Endothelial cell (in vitro differentiated cells): ENCODE measurements around the gene CHST1. TPM values are rescaled to one million over a fixed set of nuclear protein-coding genes. Genes with fewer than 3 reads are reported as not detected.

ENCODE experiments used
- DNase-seq: peaks from one replicate; pipeline ENCODE4 v3.0.0; 2021; ENCODE audit warnings: low spot score
- H3K27ac Mint-ChIP-seq: one replicate; pipeline ENCODE4 v1.8.0; 2021; ENCODE audit warnings: mixed read lengths, inconsistent platforms; ENCODE audit not compliant: unreplicated experiment
- H3K27me3 Mint-ChIP-seq: one replicate; pipeline ENCODE4 v1.8.0; 2021; ENCODE audit warnings: mild to moderate bottlenecking, moderate library complexity, mixed read lengths, inconsistent platforms; ENCODE audit not compliant: unreplicated experiment
- H3K36me3 Mint-ChIP-seq: one replicate; pipeline ENCODE4 v1.8.0; 2021; ENCODE audit warnings: mild to moderate bottlenecking, low read depth, mixed read lengths, inconsistent platforms; ENCODE audit not compliant: unreplicated experiment
- H3K4me1 Mint-ChIP-seq: one replicate; pipeline ENCODE4 v1.8.0; 2021; ENCODE audit warnings: mild to moderate bottlenecking, mixed read lengths, inconsistent platforms; ENCODE audit not compliant: unreplicated experiment
- H3K4me3 Mint-ChIP-seq: one replicate; pipeline ENCODE4 v1.8.0; 2021; ENCODE audit warnings: mild to moderate bottlenecking, mixed read lengths, inconsistent platforms; ENCODE audit not compliant: unreplicated experiment
- H3K9me3 Mint-ChIP-seq: one replicate; pipeline ENCODE4 v1.8.0; 2021; ENCODE audit warnings: mixed read lengths, inconsistent platforms; ENCODE audit not compliant: unreplicated experiment
- CTCF ChIP-seq: fragments of 200-600 bp; sonication (generic); IDR thresholded peaks from one replicate; pipeline ENCODE4 v1.5.0; 2021; ENCODE audit warnings: antibody characterized with exemption; ENCODE audit not compliant: unreplicated experiment
- long read RNA-seq: library from polyadenylated mRNA; unstranded; transcript quantifications from one replicate; pipeline ENCODE4 v2.0.0, GENCODE V29; 2020; ENCODE audit not compliant: unreplicated experiment
- total RNA-seq: library from RNA; stranded (reverse); fragmentation: NEBNext Ultra II Directional; extraction: Animal tissue kit (Norgen Biotek cat#: 25700); gene quantifications from one replicate; pipeline ENCODE4 v1.2.1, GENCODE V29; 2021; ENCODE audit not compliant: unreplicated experiment

CHST1 gene
- 275 TPM for total RNA-seq
- long read RNA-seq, transcript CHST1-201 (4 exons, 2,718 nt): major isoform, 15 of 30 reads
- long read RNA-seq, partial matches to known transcripts: 1 of 30 reads
- long read RNA-seq, other reads (novel, unspliced or antisense): 14 of 30 reads

GRCh38 chr11:45665206-45665932 lies at the start of gene CHST1:
CHST1 (minus strand) TSS chr11:45665622; CDS start chr11:45650923, 14,699 bp downstream.
- no peak for TF ChIP-seq CTCF

GRCh38 chr11:45713573-45713972 lies 48.2 kb upstream of the CHST1 start:
- H3K27me3 Mint-ChIP-seq: peaks cover 1% of the 10 kb centered on the region
- no peak for TF ChIP-seq CTCF
- no peak overlapping the region for H3K4me3 Mint-ChIP-seq
- no peak overlapping the region for H3K27ac Mint-ChIP-seq
- no peaks in the 10 kb centered on the region for H3K9me3 Mint-ChIP-seq
- DNase-seq: no peak
- H3K36me3 Mint-ChIP-seq: no peaks in the 10 kb centered on the region
- peaks cover 28% of the 10 kb centered on the region for H3K4me1 Mint-ChIP-seq

More at GRCh38 chr11:45665206-45665932, at the start of gene CHST1:
- Mint-ChIP-seq H3K9me3 (no peaks in the 10 kb centered on the region), H3K4me1 (peaks cover 44% of the 10 kb centered on the region), H3K4me3 (peak within 1 kb of the TSS; percentile 91), H3K27me3 (peaks cover 26% of the 10 kb centered on the region), H3K36me3 (peaks cover 16% of the 10 kb centered on the region), H3K27ac (no peak within 1 kb of the TSS)
- DNase-seq: peak; percentile 44

GRCh38 chr11:45710561-45710960 lies 45.1 kb upstream of the CHST1 start:
- no peak for DNase-seq
- H3K36me3 Mint-ChIP-seq: no peaks in the 10 kb centered on the region
- no peaks in the 10 kb centered on the region for H3K9me3 Mint-ChIP-seq
- peaks cover 3% of the 10 kb centered on the region for H3K27me3 Mint-ChIP-seq
- peaks cover 29% of the 10 kb centered on the region for H3K4me1 Mint-ChIP-seq
- no peak overlapping the region for H3K27ac Mint-ChIP-seq
- no peak overlapping the region for H3K4me3 Mint-ChIP-seq
- no peak for TF ChIP-seq CTCF

GRCh38 chr11:45708887-45709663 lies 43.7 kb upstream of the CHST1 start:
- Mint-ChIP-seq H3K27ac (no peak overlapping the region), H3K36me3 (no peaks in the 10 kb centered on the region), H3K27me3 (peaks cover 3% of the 10 kb centered on the region), H3K4me3 (no peak overlapping the region), H3K4me1 (peaks cover 35% of the 10 kb centered on the region), H3K9me3 (no peaks in the 10 kb centered on the region)
- no peak for DNase-seq
- no peak for TF ChIP-seq CTCF
